ENCODE measurements around the gene ALX3.

DNA sequence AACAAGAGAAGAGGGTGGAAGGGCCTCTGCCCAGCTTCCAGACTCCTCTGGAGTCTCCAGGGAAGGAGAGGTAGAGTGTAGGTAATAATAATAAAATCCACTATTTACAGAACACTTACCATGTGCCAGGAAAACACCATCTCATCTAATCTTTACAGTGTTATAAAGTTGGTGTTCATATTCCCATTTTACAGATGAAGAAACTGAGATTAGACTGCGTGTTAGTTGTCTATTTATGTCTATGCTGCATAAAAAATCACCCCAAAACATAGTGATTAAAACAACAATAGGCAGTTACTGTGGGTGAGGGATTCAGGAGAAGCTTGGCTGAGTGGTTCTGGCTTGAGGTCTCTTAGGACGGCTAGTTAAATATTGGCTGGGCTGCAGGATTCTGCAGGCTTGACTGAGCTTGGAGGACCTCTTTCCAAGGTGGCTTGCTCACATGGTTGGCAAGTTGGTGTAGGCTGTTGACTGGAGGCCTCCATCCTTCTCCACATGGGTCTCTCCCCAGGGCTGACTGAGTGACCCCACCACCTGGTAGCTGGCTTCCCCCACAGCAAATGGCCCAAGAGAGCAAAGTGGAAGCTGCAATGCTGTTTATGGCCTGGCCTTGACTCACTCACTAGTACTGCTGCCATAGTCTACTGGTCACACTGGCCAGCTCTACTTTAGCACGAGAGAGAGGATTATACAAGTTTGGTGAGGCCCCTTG, 6.5 kb upstream of the ALX3 start:
- TF ChIP-seq HDGF (IDR thresholded peaks at IDR 0.05) (no peak), HDAC6 (IDR thresholded peaks at IDR 0.05; ENCODE audit: unreplicated experiment) (no peak), JUND (IDR thresholded peaks at IDR 0.05; ENCODE audit: low read depth, low read length) (no peak), SIN3A (IDR thresholded peaks at IDR 0.05; ENCODE audit: low read depth, low read length) (no peak), ZNF207 (IDR thresholded peaks at IDR 0.05; ENCODE audit: borderline replicate concordance) (no peak), POLR2AphosphoS5 (IDR thresholded peaks at IDR 0.05; ENCODE audit: low read length) (no peak), KDM1A (IDR thresholded peaks at IDR 0.05; ENCODE audit: borderline replicate concordance) (no peak)
- TF ChIP-seq, protein P1, sequence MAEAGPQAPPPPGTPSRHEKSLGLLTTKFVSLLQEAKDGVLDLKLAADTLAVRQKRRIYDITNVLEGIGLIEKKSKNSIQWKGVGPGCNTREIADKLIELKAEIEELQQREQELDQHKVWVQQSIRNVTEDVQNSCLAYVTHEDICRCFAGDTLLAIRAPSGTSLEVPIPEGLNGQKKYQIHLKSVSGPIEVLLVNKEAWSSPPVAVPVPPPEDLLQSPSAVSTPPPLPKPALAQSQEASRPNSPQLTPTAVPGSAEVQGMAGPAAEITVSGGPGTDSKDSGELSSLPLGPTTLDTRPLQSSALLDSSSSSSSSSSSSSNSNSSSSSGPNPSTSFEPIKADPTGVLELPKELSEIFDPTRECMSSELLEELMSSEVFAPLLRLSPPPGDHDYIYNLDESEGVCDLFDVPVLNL (IDR thresholded peaks at IDR 0.05; ENCODE audit: low read depth, low read length), result no peak
- TF ChIP-seq, protein P2, sequence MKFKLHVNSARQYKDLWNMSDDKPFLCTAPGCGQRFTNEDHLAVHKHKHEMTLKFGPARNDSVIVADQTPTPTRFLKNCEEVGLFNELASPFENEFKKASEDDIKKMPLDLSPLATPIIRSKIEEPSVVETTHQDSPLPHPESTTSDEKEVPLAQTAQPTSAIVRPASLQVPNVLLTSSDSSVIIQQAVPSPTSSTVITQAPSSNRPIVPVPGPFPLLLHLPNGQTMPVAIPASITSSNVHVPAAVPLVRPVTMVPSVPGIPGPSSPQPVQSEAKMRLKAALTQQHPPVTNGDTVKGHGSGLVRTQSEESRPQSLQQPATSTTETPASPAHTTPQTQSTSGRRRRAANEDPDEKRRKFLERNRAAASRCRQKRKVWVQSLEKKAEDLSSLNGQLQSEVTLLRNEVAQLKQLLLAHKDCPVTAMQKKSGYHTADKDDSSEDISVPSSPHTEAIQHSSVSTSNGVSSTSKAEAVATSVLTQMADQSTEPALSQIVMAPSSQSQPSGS (IDR thresholded peaks at IDR 0.05; ENCODE audit: low read length), result no peak

All from GM12878 (cell line).